ENCODE data around the gene CDH15.

CDH15 gene

DNA sequence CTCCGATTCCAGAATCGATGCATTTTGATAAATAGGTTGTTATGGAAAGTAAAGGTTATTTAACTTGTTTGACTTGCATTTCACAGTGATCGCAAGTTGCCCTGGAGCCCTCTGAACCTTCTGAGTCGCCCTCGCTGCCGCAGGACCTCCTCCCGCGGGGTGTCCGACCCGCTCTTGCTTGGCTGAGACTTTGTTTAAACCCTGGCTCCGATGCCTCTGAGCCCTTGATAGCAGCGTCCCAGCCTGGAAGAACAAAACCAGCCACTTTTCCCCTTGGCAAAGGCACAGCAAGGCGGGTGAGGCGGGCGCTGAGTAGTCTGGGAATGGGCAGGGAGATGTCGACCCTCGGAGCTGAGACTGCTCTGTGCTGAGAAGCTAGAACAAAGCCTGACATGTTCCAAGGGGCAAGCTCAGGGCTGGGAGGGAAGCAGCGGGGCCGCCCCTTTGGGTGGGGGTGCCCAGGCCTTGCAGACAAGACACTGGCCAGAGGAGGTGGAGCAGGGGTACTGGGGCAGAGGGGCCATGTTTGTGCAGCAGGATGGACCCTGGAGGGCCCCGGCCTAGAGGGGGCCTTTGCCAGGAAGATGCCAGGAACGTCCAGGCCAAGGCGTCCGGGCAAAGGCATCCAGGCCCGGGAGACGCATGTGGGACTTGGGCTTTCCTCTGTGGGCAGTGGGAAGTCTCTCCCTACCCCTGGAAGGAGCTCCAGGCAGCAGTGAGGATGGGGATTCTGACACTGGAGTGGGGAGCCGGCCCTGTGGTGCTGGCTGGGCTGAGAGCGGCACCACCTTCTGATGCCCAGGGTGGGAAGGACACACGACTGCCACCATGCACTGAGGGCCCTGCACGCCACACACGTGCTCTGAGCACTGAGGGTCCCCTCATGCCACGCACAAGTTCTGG lies 30.3 kb upstream of the CDH15 start:
- in situ Hi-C loops (cut with HindIII; ENCODE audit: low sequenced_read_pairs) = no loop called here

- in situ Hi-C loops (cut with HindIII; ENCODE audit: low sequenced_read_pairs) = no loop called here
Observed at GRCh38 chr16:89141884-89142267, 29.7 kb upstream of the CDH15 start.

DNA sequence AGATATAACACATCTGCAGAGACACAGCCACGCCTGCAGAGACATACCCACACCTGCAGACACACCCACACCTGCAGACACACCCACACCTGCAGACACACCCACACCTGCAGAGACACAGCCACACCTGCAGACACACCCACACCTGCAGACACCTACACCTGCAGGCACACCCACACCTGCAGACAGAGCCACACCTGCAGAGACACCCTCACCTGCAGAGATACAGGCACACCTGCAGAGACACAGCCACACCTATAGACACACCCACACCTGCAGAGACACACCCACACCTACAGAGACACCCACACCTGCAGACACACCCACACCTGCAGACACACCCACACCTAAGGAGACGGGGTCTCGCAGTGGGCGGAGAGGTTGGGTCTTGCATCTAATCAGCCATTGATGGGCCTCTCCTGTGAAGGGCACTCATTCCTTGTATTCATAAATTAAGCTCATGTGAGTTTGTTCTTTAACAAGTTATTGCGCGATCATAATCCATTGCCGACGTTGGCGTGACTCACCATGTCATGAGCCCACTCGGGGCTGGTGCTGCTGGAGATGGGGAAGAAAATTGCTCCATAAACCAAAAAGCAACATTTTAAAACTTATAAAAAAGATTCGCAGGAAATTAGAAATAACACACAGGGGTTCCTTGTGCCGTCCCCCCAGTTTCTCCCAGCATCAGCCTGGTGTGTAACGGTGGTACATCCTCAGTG lies 28.9 kb upstream of the CDH15 start:
- in situ Hi-C loops (cut with HindIII; ENCODE audit: low sequenced_read_pairs) = no loop called here

- in situ Hi-C loops (cut with HindIII; ENCODE audit: low sequenced_read_pairs) = no loop called here
Observed at GRCh38 chr16:89143201-89143741, 28.3 kb upstream of the CDH15 start.

GRCh38 chr16:89143911-89144675 lies 27.5 kb upstream of the CDH15 start:
- in situ Hi-C loops (cut with HindIII; ENCODE audit: low sequenced_read_pairs) = no loop called here

GRCh38 chr16:89144681-89145080 lies 26.9 kb upstream of the CDH15 start:
- in situ Hi-C loops (cut with HindIII; ENCODE audit: low sequenced_read_pairs) = no loop called here

GRCh38 chr16:89145406-89146161 lies 26.0 kb upstream of the CDH15 start:
- in situ Hi-C loops (cut with HindIII; ENCODE audit: low sequenced_read_pairs) = no loop called here

DNA sequence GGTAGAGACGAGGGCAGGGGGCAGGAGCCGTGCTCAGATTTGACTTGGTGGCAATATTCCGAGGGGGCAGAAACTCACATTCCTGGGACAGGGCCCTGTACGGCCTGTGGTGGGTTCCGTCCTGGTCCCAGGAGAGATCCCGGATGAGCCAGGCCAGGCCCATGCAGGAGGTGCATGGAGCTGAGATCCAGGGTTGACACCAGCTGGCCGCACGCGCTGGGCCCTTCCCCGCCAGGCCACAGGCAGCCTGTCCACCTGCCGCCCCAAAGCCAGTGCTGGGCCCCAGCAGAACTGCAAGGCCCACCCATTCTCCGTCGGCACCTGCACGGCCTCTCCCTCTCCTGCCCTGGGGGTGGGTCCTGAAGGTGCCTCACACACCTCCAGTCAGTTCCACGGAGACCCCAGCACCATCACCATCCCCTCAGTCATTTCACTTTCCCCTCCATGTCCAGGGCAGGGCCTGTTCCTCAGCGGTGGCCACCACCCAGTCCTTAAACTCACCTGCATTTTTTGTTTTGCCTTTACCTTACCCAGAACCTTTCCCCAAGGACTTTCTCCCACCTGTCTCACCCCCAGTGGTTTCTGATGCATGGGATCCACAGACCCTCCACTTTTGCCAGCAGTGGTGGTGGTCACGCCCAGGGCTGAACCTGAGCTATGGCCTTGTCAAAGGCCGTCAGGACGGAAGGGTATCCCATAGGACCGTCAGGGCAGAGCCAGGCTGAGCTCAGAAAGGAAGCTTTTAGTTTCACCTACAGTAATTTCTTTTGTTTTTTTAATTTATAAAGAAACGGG lies 25.1 kb upstream of the CDH15 start:
- in situ Hi-C loops (cut with HindIII; ENCODE audit: low sequenced_read_pairs) = no loop called here

DNA sequence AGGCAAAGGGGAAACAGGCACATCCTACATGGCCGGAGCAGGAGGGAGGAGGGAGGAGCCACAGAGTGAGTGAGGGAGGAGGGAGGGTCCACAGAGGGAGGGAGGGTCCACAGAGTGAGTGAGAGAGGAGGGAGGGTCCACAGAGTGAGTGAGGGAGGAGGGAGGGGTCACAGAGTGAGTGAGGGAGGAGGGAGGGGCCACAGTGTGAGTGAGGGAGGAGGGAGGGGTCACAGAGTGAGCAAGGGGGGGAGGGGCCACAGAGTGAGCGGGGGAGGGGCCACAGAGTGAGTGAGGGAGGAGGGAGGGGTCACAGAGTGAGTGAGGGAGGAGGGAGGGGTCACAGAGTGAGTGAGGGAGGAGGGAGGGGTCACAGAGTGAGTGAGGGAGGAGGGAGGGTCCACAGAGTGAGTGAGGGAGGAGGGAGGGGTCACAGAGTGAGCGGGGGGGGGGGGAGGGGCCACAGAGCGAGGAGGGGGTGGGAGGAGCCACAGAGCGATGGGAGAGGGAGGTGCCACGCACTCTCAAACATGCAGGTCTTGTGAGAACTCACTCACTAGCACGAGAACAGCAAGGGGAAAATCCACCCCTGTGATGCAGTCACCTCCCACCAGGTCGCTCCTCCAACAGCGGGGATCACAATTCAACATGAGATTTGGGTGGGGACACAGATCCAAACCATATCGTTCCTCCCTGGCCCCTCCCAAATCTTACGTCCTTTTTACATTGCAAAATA lies 24.3 kb upstream of the CDH15 start:
- in situ Hi-C loops (cut with HindIII; ENCODE audit: low sequenced_read_pairs) = no loop called here

DNA sequence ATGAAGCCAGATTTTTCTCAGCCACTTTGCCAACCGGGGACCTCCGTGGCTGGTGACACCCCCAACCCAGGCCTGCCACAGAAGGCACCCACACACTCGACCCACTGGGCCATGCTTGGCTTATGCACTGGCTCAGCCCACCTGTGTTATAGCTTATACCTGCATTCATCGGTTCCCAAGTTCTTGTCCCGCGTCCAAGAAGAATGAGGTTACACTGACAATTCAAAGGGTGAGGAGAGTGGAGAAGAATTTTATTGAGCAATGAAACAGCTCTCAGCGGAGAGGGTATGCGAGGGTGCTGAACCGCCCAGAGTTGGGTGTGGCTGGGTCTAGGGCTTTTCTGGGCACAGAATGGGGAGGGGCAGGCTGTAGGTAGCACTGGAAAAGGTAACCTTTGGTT lies 22.2 kb upstream of the CDH15 start:
- in situ Hi-C loops (cut with HindIII; ENCODE audit: low sequenced_read_pairs) = no loop called here

DNA sequence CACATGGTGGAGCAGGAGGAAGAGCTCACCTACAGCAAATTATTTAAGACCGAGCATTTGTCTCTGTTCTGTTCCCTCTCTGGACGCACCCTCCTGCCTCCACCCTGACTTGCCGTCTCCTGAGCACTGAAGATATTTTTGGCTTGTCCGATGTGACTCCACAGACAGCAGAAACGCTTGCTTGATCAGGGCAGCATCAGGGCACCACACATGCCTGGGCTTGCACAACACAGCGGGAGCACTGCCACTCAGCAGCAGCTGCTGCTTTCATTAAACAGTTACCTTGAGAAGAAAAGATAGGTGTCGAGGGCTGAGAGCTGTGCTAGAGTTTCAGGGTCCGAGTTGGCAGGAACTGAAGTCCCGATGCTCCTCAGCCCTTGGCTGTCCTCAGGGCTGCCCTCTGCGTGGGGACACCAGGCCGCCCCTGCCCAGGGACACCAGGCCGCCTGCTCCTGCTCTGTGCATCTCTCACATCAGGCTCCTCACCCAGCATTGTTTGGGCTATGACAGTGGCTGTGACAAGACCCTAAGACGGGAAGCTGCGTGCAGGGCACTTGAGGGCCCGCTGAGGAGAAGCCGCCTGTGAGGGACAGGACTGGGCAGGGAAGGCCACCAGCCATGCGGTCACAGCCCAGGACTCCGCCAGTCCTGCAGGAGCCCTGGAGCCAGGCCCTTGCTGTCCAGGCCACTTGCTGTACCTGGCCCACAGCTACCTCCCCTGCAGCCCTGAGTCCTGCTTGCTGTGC lies 21.3 kb upstream of the CDH15 start:
- in situ Hi-C loops (cut with HindIII; ENCODE audit: low sequenced_read_pairs) = no loop called here

DNA sequence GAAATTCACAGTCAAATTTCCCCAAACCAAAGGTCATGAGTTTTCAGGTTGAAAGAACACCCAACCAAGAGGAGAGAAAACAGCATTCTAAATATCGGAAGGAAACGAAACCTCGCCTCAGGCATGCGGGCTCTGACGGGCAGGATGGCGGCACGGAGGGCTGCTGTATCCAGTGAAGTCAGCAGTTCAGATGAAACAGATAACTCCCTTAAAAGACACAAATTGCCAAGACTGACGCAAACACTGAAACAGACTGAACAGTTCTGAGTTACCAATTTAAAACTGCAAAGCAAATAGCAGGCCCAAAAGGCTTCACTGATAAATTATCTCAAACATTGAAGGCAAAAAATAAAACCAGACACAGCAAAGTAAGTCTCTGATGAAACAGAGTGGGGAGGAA lies 20.6 kb upstream of the CDH15 start:
- in situ Hi-C loops (cut with HindIII; ENCODE audit: low sequenced_read_pairs) = no loop called here

GRCh38 chr16:89152831-89153700 lies 18.5 kb upstream of the CDH15 start:
- in situ Hi-C loops (cut with HindIII; ENCODE audit: low sequenced_read_pairs) = no loop called here

GRCh38 chr16:89153848-89154271 lies 17.7 kb upstream of the CDH15 start:
- in situ Hi-C loops (cut with HindIII; ENCODE audit: low sequenced_read_pairs) = no loop called here

GRCh38 chr16:89154390-89155183 lies 17.0 kb upstream of the CDH15 start:
- in situ Hi-C loops (cut with HindIII; ENCODE audit: low sequenced_read_pairs) = no loop called here

DNA sequence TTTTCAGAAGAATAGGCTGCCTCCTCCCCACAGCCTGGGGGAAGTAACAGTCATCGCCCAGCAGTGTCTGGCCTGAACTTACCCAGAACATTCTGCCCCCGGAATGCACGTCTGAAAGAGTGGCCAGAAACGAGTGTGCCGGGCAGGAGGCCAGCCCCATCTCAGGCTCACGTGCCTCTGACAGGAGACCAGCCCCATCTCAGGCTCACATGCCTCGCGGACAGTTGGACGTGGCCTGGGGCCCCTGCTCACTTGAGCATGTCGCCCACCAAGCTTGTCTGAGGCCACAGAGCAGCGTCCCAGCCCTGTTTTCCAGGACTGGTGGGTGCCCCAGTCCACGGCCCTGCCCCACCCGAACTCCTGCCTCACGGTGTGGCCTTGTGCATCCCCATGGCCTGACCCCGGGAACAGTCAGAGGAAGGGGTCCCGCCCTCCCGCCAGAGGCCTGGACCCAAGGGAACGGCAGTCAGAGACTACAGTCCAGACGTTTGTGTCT lies 16.3 kb upstream of the CDH15 start:
- in situ Hi-C loops (cut with HindIII; ENCODE audit: low sequenced_read_pairs) = no loop called here
